ENCODE results near the gene SLN.

The SLN gene

GRCh38 chr11:107689317-107690202 is 22.3 kb downstream of the SLN start:
- peak; percentile 65 for TF ChIP-seq CTCF (IDR thresholded peaks at IDR 0.05)

GRCh38 chr11:107688322-107688918 is 23.4 kb downstream of the SLN start:
- TF ChIP-seq CTCF (IDR thresholded peaks at IDR 0.05): no peak

GRCh38 chr11:107683807-107684206 is 28.0 kb downstream of the SLN start:
- TF ChIP-seq CTCF (IDR thresholded peaks at IDR 0.05): peak; percentile 28; the same call in 1 of the 2 replicates

- no peak for TF ChIP-seq CTCF (IDR thresholded peaks at IDR 0.05)
These were observed 28.8 kb downstream of the SLN start for GRCh38 chr11:107683061-107683460.

GRCh38 chr11:107682572-107682971 is 29.3 kb downstream of the SLN start:
- TF ChIP-seq CTCF (IDR thresholded peaks at IDR 0.05): no peak

- TF ChIP-seq CTCF (IDR thresholded peaks at IDR 0.05): no peak
These were observed 29.7 kb downstream of the SLN start for GRCh38 chr11:107682171-107682570.

GRCh38 chr11:107679255-107680024 is 32.4 kb downstream of the SLN start:
- TF ChIP-seq CTCF (IDR thresholded peaks at IDR 0.05): no peak
